Measurements from ENCODE around the gene RASGRF2. TPM values are rescaled to one million over a fixed set of nuclear protein-coding genes. Genes with fewer than 3 reads are reported as not detected.

The RASGRF2 gene
- total and polyA plus RNA-seq, 11 donors = 3.6 to 16.6 (median 6.3) TPM

DNA sequence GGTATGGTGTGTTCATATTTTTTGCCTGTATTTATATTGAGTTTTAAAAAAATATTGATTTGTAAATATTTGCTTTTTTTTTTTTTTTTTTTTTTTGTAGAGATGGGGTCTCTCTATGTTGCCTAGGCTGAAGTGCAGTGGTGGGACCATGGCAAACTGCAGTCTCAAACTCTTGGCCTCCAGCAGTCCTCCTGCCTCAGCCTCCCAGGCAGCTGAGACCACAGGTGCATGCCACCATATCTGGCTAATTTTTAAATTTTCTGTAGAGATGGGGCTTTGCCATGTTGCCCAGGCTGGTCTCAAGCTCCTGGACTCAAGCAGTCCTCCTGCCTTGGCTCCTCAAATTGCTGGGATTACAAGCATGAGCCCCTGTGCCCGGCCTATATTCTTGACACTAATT lies 78.3 kb downstream of the RASGRF2 start:
- intact Hi-C loops (cut with DNase I) = no loop called here
- Histone ChIP-seq H3K4me3 (no peak overlapping the region), H3K9me3 (peaks cover 0 to 27% (median 7%) of the 10 kb centered on the region in 12 donors), H3K27ac (no peak overlapping the region), H3K27me3 (no peaks in the 10 kb centered on the region), H3K4me1 (no peaks in the 10 kb centered on the region), H3K36me3 (no peaks in the 10 kb centered on the region)
- no peak for DNase-seq
- no peak for ATAC-seq
- TF ChIP-seq CTCF (IDR thresholded peaks at IDR 0.05) = no peak
- no peak for TF ChIP-seq POLR2A (IDR thresholded peaks at IDR 0.05)
- WGBS, 4 donors = 70 to 97% (median 93%) methylated on average over 1 of the region's 1 CpG

DNA sequence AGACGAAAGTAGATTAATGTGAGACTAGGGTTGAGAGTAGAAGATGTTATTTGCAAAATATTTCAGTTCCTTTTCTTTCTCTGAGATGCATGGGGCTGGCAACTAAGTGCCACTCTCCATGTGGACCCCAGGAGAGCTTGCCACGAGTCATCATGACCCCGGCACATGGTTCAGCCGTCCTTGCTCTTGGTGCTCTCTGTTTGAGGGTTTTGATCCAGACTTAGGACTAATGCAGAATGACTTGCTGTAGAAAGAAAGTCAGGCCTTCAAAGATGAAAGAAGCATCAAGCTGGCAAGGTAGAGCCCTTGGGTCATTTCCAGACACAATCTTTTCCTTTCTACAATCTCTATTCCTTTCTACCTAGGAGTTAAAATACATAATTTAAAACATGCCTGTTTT lies 84.7 kb downstream of the RASGRF2 start:
- ATAC-seq (no peak), DNase-seq (no peak)
- H3K4me3 ChIP-seq = no peak overlapping the region
- WGBS, 4 donors = 86 to 92% (median 86%) methylated on average over 4 of the region's 4 CpGs
- TF ChIP-seq CTCF (IDR thresholded peaks at IDR 0.05) = no peak
- no peak for TF ChIP-seq POLR2A (IDR thresholded peaks at IDR 0.05)
- intact Hi-C loops (cut with DNase I) = no loop called here
- no peaks in the 10 kb centered on the region for H3K36me3 ChIP-seq
- H3K9me3 ChIP-seq = no peaks in the 10 kb centered on the region
- no peak overlapping the region for H3K27ac ChIP-seq
- no peaks in the 10 kb centered on the region for H3K27me3 ChIP-seq
- no peaks in the 10 kb centered on the region for H3K4me1 ChIP-seq

- H3K36me3 ChIP-seq = no peaks in the 10 kb centered on the region
- H3K27ac ChIP-seq = no peak overlapping the region
- intact Hi-C loops (cut with DNase I) = no loop called here
- H3K9me3 ChIP-seq = no peaks in the 10 kb centered on the region
- no peak for DNase-seq
- no peak overlapping the region for H3K4me3 ChIP-seq
- TF ChIP-seq POLR2A (IDR thresholded peaks at IDR 0.05) = no peak
- TF ChIP-seq CTCF (IDR thresholded peaks at IDR 0.05) = no peak
- H3K27me3 ChIP-seq = no peaks in the 10 kb centered on the region
- no peak for ATAC-seq
- H3K4me1 ChIP-seq = no peaks in the 10 kb centered on the region
Observed at GRCh38 chr5:81045389-81045807, 85.2 kb downstream of the RASGRF2 start.

DNA sequence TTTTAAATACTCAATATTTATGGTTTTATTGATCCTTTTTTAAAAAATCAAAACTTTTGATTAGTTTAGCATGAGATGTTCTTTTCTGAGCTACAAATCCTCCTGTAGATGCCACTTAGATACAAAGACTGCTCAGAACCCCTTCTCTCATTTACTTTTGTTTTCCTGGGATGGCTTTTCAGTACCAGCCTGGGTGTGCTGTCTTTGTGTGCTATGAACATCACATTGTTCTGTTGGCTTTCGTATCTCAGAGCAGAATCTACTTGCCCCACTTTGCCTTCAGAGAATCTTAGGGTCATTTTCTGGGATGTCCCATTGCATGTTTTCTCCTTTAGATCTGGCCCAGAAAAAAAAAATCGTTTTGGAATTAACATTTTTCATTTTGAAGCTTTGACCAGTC lies 85.9 kb downstream of the RASGRF2 start:
- TF ChIP-seq POLR2A (IDR thresholded peaks at IDR 0.05) (no peak), CTCF (IDR thresholded peaks at IDR 0.05) (no peak)
- H3K9me3 ChIP-seq = no peaks in the 10 kb centered on the region
- H3K4me1 ChIP-seq = no peaks in the 10 kb centered on the region
- DNase-seq = no peak
- 77 to 84% (median 81%) methylated on average over 2 of the region's 2 CpGs for WGBS, 4 donors
- ATAC-seq = no peak
- H3K36me3 ChIP-seq = no peaks in the 10 kb centered on the region
- intact Hi-C loops (cut with DNase I) = no loop called here
- H3K27me3 ChIP-seq = no peaks in the 10 kb centered on the region
- no peak overlapping the region for H3K4me3 ChIP-seq
- H3K27ac ChIP-seq = no peak overlapping the region
